HS-27A (cell line): Measurements from ENCODE around the gene SERPINB10.

ENCODE experiments used
- DNase-seq: peaks from one replicate; pipeline ENCODE4 v3.0.0-alpha.2; 2012; ENCODE audit warnings: low read depth, missing footprints

SERPINB10 gene

DNA sequence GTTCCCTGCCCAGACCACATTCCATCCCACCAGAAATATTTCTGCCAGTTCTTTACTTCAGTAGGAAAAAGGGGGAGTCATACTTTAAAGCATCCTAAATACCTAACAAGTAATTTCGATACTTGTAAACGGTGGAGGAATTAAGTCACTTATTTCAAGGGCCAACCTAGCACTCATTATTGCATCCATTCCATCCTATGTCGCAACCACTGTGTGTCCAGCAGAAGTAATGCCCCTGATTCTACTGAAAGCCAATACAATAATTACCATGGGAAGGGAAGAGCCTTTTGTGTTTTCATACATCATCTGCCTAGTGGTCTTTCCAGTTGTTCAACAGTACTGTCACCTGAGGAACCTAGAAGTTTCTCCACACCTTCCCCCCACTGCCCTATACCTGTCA is 74.6 kb downstream of the SERPINB10 start:
- DNase-seq = no peak
